HCT116 (cell line): ENCODE results near the gene WNK2. TPM values are rescaled to one million over a fixed set of nuclear protein-coding genes. Genes with fewer than 3 reads are reported as not detected.

Experiments
- ATAC-seq: fragments of 200-7000 bp; cut with Tn5 transposase; 2 replicates; pipeline ENCODE4 v1.9.1; 2020; ENCODE audit warnings: mild to moderate bottlenecking, moderate library complexity
- BruUV-seq: library from RNA; stranded (reverse); fragments of 400-500 nt; replicated peaks from 2 replicates; lab custom pipeline; 2021; lab: Mats Ljungman, UMichigan
- CTCF ChIA-PET: fragments of 300-600 bp; sonication (Branson Sonifier 250); formaldehyde crosslinking; loops from one replicate; lab custom pipeline; 2021; ENCODE audit warnings: antibody characterized with exemption; lab: Charles Lee
- POLR2A ChIA-PET: fragments of 300-600, 350-600 bp; sonication (Branson Sonifier 250); formaldehyde crosslinking; loops from one replicate; lab custom pipeline; 2021; ENCODE audit warnings: antibody characterized with exemption; lab: Charles Lee
- RAD21 ChIA-PET, 2 experiments: fragments of 300-600 bp; sonication (Branson Sonifier 250); formaldehyde crosslinking; loops; one replicate each; lab custom pipeline; 2023; ENCODE audit warnings: low total read pairs in 2 of 2; ENCODE audit not compliant: uncharacterized antibody in 2 of 2, unreplicated experiment in 2 of 2, low non-redundant PET in 1 of 2; lab: Charles Lee
- DNase-seq: peaks from one replicate; pipeline ENCODE4 v3.0.0-alpha.2; 2010; ENCODE audit warnings: low read depth, low spot score
- H2AFZ ChIP-seq: fragments of 200-600 bp; shearing (Covaris generic), sonication (generic); 2 replicates; pipeline ENCODE4 v1.6.1; 2017; ENCODE audit warnings: low read depth, mixed run types, mixed read lengths, antibody characterized with exemption, low read length; ENCODE audit not compliant: poor library complexity, severe bottlenecking
- H3K27ac ChIP-seq: 2 replicates; pipeline ENCODE4 v1.5.1; 2012; ENCODE audit warnings: low read depth, low read length
- H3K27me3 ChIP-seq: fragments of 200-600 bp; sonication (generic); 2 replicates; pipeline ENCODE4 v1.6.1; 2016; ENCODE audit warnings: mixed run types, low read length, mixed read lengths; ENCODE audit not compliant: insufficient read depth
- H3K36me3 ChIP-seq, 2 experiments: fragments of 200-500 bp in 1 of 2; fragments of 200-600 bp in 1 of 2; sonication (Bioruptor generic) in 1 of 2; sonication (generic) in 1 of 2; 2 replicates each; pipeline versions ENCODE4 v1.5.1 to v1.6.1; 2014 to 2016; ENCODE audit warnings: low read length in 2 of 2, inconsistent platforms in 1 of 2, mixed read lengths in 1 of 2, mixed run types in 1 of 2; ENCODE audit not compliant: insufficient read depth in 2 of 2, control insufficient read depth in 1 of 2
- H3K4me1 ChIP-seq, 2 experiments: fragments of 200-600 bp in 1 of 2; sonication (generic) in 1 of 2; 2 replicates each; pipeline versions ENCODE4 v1.5.1 to v1.6.1; 2012 to 2017; ENCODE audit warnings: low read length in 2 of 2, inconsistent platforms in 1 of 2, mild to moderate bottlenecking in 1 of 2, mixed read lengths in 1 of 2, mixed run types in 1 of 2, moderate library complexity in 1 of 2; ENCODE audit not compliant: insufficient read depth in 2 of 2, control insufficient read depth in 1 of 2
- H3K4me2 ChIP-seq: fragments of 200-600 bp; sonication (generic); 2 replicates; pipeline ENCODE4 v1.6.1; 2017; ENCODE audit warnings: mixed run types, low read length, mixed read lengths
- H3K4me3 ChIP-seq, 2 experiments: fragments of 200-600 bp in 1 of 2; sonication (generic) in 1 of 2; replicated peaks in 1 of 2; 2 replicates each; pipeline ENCODE4 v1.5.1; 2011 to 2016; ENCODE audit warnings: low read length in 2 of 2, control low read depth in 1 of 2, low read depth in 1 of 2, mild to moderate bottlenecking in 1 of 2, mixed read lengths in 1 of 2, mixed run types in 1 of 2
- H3K79me2 ChIP-seq: fragments of 200-600 bp; sonication (generic); 2 replicates; pipeline ENCODE4 v1.6.1; 2017; ENCODE audit warnings: mild to moderate bottlenecking, mixed run types, low read length, moderate library complexity, mixed read lengths; ENCODE audit not compliant: insufficient read depth
- H3K9ac ChIP-seq: fragments of 200-600 bp; sonication (generic); 2 replicates; pipeline ENCODE4 v1.6.1; 2016; ENCODE audit warnings: low read length, mixed read lengths
- H3K9me2 ChIP-seq: fragments of 200-600 bp; sonication (generic), shearing (Covaris generic); 2 replicates; pipeline ENCODE4 v1.6.1; 2017; ENCODE audit warnings: mixed run types, mild to moderate bottlenecking, moderate library complexity; ENCODE audit not compliant: insufficient read depth
- H3K9me3 ChIP-seq, 2 experiments: fragments of 200-500 bp in 1 of 2; fragments of 200-600 bp in 1 of 2; sonication (Bioruptor generic) in 1 of 2; sonication (generic) in 1 of 2; 2 replicates each; pipeline ENCODE4 v1.6.1; 2014 to 2017; ENCODE audit warnings: low read length in 2 of 2, mixed read lengths in 2 of 2, inconsistent platforms in 1 of 2, low read depth in 1 of 2, mild to moderate bottlenecking in 1 of 2, mixed run types in 1 of 2, moderate library complexity in 1 of 2; ENCODE audit not compliant: control insufficient read depth in 1 of 2, insufficient read depth in 1 of 2
- H4K20me1 ChIP-seq: fragments of 200-600 bp; sonication (generic), shearing (Covaris generic); 2 replicates; pipeline ENCODE4 v1.6.1; 2017; ENCODE audit warnings: mixed run types, mild to moderate bottlenecking, moderate library complexity; ENCODE audit not compliant: insufficient read depth
- CBX3 ChIP-seq: IDR thresholded peaks from 2 replicates; pipeline ENCODE4 v1.6.1; 2012; ENCODE audit warnings: low read depth
- CEBPB ChIP-seq: IDR thresholded peaks from 2 replicates; pipeline ENCODE4 v1.6.1; 2012; ENCODE audit warnings: low read depth
- EGR1 ChIP-seq: IDR thresholded peaks from 2 replicates; pipeline ENCODE4 v1.6.1; 2012; ENCODE audit warnings: low read depth
- ELF1 ChIP-seq: IDR thresholded peaks from 2 replicates; pipeline ENCODE4 v1.6.1; 2012; ENCODE audit warnings: low read depth, borderline replicate concordance
- FOSL1 ChIP-seq: IDR thresholded peaks from 2 replicates; pipeline ENCODE4 v1.6.1; 2012; ENCODE audit warnings: low read depth
- JUND ChIP-seq: IDR thresholded peaks from 2 replicates; pipeline ENCODE4 v1.6.1; 2012
- POLR2AphosphoS5 ChIP-seq: IDR thresholded peaks from 2 replicates; pipeline ENCODE4 v1.6.1; 2011; ENCODE audit warnings: mild to moderate bottlenecking, low read depth, low read length, moderate library complexity
- RAD21 ChIP-seq: IDR thresholded peaks from 2 replicates; pipeline ENCODE4 v1.6.1; 2012; ENCODE audit warnings: low read depth, mild to moderate bottlenecking
- SP1 ChIP-seq: IDR thresholded peaks from 2 replicates; pipeline ENCODE4 v1.6.1; 2012; ENCODE audit warnings: low read depth
- SRF ChIP-seq: IDR thresholded peaks from 2 replicates; pipeline ENCODE4 v1.6.1; 2012; ENCODE audit warnings: low read depth
- YY1 ChIP-seq: IDR thresholded peaks from 2 replicates; pipeline ENCODE4 v1.6.1; 2011; ENCODE audit warnings: low read length, low read depth, moderate library complexity, mild to moderate bottlenecking; ENCODE audit not compliant: insufficient replicate concordance; ENCODE audit errors: extremely low read depth
- ZFX ChIP-seq: fragments of 450-650 bp; IDR thresholded peaks from 2 replicates; pipeline ENCODE4 v1.6.1; 2017
- ZNF274 ChIP-seq: fragments of 200-500 bp; sonication (Bioruptor generic); IDR thresholded peaks from 2 replicates; pipeline ENCODE4 v1.6.1; 2014; ENCODE audit warnings: mild to moderate bottlenecking, low read depth, low read length, inconsistent platforms
- intact Hi-C: fragments of 100-400 bp; cut with micrococcal nuclease; formaldehyde crosslinking; loops from 2 replicates; pipeline ENCODE4 v1.10.0; 2022
- total RNA-seq: library from RNA; stranded (reverse); gene quantifications from one replicate; pipeline ENCODE4 v1.2.1, GENCODE V29; 2021; ENCODE audit not compliant: unreplicated experiment
- TF ChIP-seq, protein P1 (sequence below): IDR thresholded peaks from 2 replicates; pipeline ENCODE4 v1.6.1; 2011; ENCODE audit warnings: mild to moderate bottlenecking, low read length, moderate library complexity; ENCODE audit not compliant: insufficient replicate concordance; ENCODE audit errors: extremely low read depth

Gene WNK2
- total RNA-seq, 1 experiment from 2014 or later, result 24.4 TPM

DNA sequence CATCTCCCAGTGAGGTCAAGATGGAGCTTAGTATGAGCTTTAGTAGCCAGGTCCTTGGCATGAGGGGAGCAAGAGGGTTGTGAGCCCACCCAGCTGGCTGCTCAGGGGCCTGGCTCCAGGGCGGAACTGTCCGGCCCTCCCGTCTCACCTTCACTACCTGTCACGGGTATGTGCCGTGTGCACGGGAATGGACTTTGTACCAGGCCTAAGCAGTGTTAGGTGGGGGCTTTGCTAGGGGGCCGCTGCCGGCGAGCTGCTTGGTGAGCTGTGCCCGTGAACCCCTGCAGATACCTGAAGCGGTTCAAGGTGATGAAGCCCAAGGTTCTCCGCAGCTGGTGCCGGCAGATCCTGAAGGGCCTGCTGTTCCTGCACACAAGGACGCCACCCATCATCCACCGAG is 46.7 kb downstream of the WNK2 start:
- Histone ChIP-seq H3K4me2 (no peak overlapping the region), H3K4me3 (no peak overlapping the region), H2AFZ (no peak overlapping the region), H3K27me3 (no peaks in the 10 kb centered on the region), H4K20me1 (no peaks in the 10 kb centered on the region), H3K36me3 (no peaks in the 10 kb centered on the region), H3K4me1 (peaks cover 8 to 27% of the 10 kb centered on the region in 2 experiments), H3K27ac (no peak overlapping the region), H3K9me3 (no peaks in the 10 kb centered on the region), H3K9ac (no peak overlapping the region), H3K9me2 (no peaks in the 10 kb centered on the region), H3K79me2 (peaks cover 16% of the 10 kb centered on the region)
- TF ChIP-seq ZFX (no peak), JUND (no peak), ELF1 (no peak), CBX3 (no peak), RAD21 (no peak), ZNF274 (no peak), YY1 (no peak), SP1 (no peak), SRF (no peak), EGR1 (no peak), FOSL1 (no peak), CEBPB (no peak), POLR2AphosphoS5 (no peak)
- TF ChIP-seq, protein P1, sequence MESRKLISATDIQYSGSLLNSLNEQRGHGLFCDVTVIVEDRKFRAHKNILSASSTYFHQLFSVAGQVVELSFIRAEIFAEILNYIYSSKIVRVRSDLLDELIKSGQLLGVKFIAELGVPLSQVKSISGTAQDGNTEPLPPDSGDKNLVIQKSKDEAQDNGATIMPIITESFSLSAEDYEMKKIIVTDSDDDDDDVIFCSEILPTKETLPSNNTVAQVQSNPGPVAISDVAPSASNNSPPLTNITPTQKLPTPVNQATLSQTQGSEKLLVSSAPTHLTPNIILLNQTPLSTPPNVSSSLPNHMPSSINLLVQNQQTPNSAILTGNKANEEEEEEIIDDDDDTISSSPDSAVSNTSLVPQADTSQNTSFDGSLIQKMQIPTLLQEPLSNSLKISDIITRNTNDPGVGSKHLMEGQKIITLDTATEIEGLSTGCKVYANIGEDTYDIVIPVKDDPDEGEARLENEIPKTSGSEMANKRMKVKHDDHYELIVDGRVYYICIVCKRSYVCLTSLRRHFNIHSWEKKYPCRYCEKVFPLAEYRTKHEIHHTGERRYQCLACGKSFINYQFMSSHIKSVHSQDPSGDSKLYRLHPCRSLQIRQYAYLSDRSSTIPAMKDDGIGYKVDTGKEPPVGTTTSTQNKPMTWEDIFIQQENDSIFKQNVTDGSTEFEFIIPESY, result no peak
- intact Hi-C loops, result no loop called here
- BruUV-seq, result no TSS peak
- DNase-seq (no peak), ATAC-seq (no peak)
- CTCF ChIA-PET, result no interaction called here
- RAD21 ChIA-PET, result no interaction called here
- POLR2A ChIA-PET, result no interaction called here
